ENCODE data around the gene SLC6A6. TPM values are rescaled to one million over a fixed set of nuclear protein-coding genes. Genes with fewer than 3 reads are reported as not detected.

Gene SLC6A6
- total RNA-seq, 2 donors from 2014 or later, result 43.1 to 56.5 TPM

DNA sequence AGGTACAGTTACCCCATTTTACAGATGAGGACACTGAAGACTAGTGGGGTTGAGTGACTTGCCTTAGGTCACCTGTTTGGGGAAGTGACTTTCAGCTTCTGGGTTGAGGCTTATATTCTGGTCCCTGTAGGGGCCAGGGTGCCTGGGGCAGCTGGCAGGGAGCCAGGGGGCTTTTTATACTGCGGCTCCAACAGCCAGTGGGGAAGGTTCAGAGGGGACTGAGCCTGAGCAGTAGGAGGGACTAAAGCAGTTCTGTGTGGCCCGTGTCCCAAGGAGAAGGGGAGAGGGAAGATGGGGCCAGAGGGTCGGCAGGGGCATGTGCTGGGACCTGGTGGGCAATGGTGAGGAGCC, 37.7 kb downstream of the SLC6A6 start:
- Mint-ChIP-seq H3K4me3 (no peak overlapping the region), H3K27me3 (ENCODE audit: insufficient read depth) (no peaks in the 10 kb centered on the region), H3K27ac (no peak overlapping the region), H3K4me1 (peaks cover 16% of the 10 kb centered on the region), H3K36me3 (ENCODE audit: low read depth) (peaks cover 14% of the 10 kb centered on the region), H3K9me3 (no peaks in the 10 kb centered on the region)
- 60 to 84% methylated on average over 1 to 3 of the region's 3 CpGs for WGBS, 2 experiments (ENCODE audit: insufficient coverage in 1 of 2, insufficient read length in 1 of 2)
- Histone ChIP-seq H3K36me3 (ENCODE audit: control insufficient read depth, insufficient read depth, low read length) (peaks cover 4% of the 10 kb centered on the region), H3K9me3 (ENCODE audit: control insufficient read depth, low read length) (no peaks in the 10 kb centered on the region), H3K4me3 (ENCODE audit: low read length) (no peak overlapping the region), H3K4me1 (ENCODE audit: control insufficient read depth, insufficient read depth, low read length) (no peaks in the 10 kb centered on the region), H3K27me3 (ENCODE audit: control insufficient read depth, insufficient read depth, low read length, poor library complexity, severe bottlenecking) (no peaks in the 10 kb centered on the region), H3K9ac (ENCODE audit: extremely low read depth, low read length, poor library complexity, severe bottlenecking) (no peak overlapping the region), H3K27ac (ENCODE audit: low read depth, low read length) (peak overlapping the region; percentile 76)
- TF ChIP-seq, protein P1, sequence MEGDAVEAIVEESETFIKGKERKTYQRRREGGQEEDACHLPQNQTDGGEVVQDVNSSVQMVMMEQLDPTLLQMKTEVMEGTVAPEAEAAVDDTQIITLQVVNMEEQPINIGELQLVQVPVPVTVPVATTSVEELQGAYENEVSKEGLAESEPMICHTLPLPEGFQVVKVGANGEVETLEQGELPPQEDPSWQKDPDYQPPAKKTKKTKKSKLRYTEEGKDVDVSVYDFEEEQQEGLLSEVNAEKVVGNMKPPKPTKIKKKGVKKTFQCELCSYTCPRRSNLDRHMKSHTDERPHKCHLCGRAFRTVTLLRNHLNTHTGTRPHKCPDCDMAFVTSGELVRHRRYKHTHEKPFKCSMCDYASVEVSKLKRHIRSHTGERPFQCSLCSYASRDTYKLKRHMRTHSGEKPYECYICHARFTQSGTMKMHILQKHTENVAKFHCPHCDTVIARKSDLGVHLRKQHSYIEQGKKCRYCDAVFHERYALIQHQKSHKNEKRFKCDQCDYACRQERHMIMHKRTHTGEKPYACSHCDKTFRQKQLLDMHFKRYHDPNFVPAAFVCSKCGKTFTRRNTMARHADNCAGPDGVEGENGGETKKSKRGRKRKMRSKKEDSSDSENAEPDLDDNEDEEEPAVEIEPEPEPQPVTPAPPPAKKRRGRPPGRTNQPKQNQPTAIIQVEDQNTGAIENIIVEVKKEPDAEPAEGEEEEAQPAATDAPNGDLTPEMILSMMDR (conservative IDR thresholded peaks at IDR 0.05), result no peak
- no peak for DNase-seq

DNA sequence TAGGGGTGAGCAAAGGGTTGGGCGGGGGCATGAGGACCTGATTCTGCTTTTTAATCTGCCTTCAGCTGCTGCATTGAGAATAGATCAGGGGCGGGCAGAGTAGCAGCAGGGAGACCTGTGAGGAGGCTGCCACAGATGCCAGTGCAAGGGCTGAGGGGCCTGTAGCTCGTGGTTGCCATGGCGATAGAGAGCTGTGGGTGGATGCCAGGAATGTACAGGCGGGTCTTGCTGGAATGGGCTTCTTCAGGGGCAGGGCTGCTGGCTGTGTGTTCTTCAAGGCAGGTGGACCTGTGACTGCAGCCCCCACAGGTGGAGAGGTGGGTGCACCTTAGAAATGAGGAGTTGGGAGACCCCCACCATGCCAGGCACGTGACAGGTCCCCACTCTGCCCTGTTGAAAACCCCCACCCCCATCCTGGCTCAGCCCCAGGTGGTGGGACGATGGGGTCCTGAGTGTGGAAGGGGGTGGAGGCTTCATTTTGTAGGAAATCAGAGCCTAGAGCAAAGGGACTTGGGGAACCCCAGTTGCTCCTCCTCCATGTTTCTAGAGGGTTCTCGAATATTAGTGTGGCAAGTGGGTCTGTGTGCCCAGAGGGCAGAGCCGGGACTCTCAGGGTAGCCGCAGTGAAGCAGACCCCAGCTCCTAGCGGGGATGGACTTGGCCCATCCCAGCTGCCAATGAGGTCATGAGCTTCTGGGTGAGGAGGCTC, 38.3 kb downstream of the SLC6A6 start:
- Histone ChIP-seq H3K4me3 (ENCODE audit: low read length) (no peak overlapping the region), H3K27me3 (ENCODE audit: control insufficient read depth, insufficient read depth, low read length, poor library complexity, severe bottlenecking) (no peaks in the 10 kb centered on the region), H3K9ac (ENCODE audit: extremely low read depth, low read length, poor library complexity, severe bottlenecking) (no peak overlapping the region), H3K4me1 (ENCODE audit: control insufficient read depth, insufficient read depth, low read length) (no peaks in the 10 kb centered on the region), H3K36me3 (ENCODE audit: control insufficient read depth, insufficient read depth, low read length) (peaks cover 7% of the 10 kb centered on the region), H3K9me3 (ENCODE audit: control insufficient read depth, low read length) (no peaks in the 10 kb centered on the region), H3K27ac (ENCODE audit: low read depth, low read length) (peak overlapping the region; percentile 76)
- TF ChIP-seq, protein P1 (conservative IDR thresholded peaks at IDR 0.05), result no peak
- peaks cover 11% of the 10 kb centered on the region for H3K4me1 Mint-ChIP-seq
- no peaks in the 10 kb centered on the region for H3K27me3 Mint-ChIP-seq (ENCODE audit: insufficient read depth)
- H3K36me3 Mint-ChIP-seq (ENCODE audit: low read depth), result peaks cover 19% of the 10 kb centered on the region
- no peak overlapping the region for H3K27ac Mint-ChIP-seq
- no peaks in the 10 kb centered on the region for H3K9me3 Mint-ChIP-seq
- DNase-seq, result peak; percentile 74
- WGBS, 2 experiments (ENCODE audit: insufficient coverage in 1 of 2, insufficient read length in 1 of 2), result 83 to 92% methylated on average over 5 to 11 of the region's 11 CpGs
- H3K4me3 Mint-ChIP-seq, result no peak overlapping the region

DNA sequence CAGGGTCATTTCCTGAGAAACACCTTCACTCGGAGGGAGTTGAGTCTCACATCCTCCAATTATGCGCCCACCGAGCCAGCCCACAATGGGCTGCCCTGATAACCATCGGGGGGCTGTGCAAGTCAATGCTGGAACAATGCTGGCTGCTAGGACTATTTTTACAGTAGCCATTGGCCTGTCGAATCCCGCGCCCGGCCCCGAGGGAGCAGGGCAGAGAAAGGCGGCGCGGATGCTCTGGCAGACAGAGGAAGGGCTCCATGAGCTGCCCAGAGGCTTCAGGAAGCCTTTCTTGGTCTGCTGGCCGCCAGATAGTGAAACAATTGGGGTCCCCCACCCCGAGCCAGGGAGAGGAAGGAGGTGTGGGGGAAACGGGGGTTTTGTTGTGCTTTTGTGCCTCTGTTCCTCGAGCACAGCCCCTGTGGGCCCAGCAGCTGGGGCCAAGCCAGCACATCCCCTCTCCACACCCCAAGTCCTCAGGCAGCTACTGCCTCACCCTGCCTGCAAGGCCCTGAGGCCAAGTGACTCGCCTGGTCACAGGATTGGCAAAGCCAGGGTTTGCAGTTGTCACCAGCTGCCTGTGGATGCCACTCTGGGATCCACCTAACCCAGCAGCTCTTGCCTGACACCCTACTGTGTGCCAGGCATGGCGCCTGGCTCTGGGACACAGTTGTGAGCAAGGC, 39.0 kb downstream of the SLC6A6 start:
- H3K36me3 Mint-ChIP-seq (ENCODE audit: low read depth), result peaks cover 25% of the 10 kb centered on the region
- peaks cover 13% of the 10 kb centered on the region for H3K36me3 ChIP-seq (ENCODE audit: control insufficient read depth, insufficient read depth, low read length)
- TF ChIP-seq, protein P1 (conservative IDR thresholded peaks at IDR 0.05), result no peak
- H3K27me3 ChIP-seq (ENCODE audit: control insufficient read depth, insufficient read depth, low read length, poor library complexity, severe bottlenecking), result no peaks in the 10 kb centered on the region
- H3K27me3 Mint-ChIP-seq (ENCODE audit: insufficient read depth), result no peaks in the 10 kb centered on the region
- H3K9ac ChIP-seq (ENCODE audit: extremely low read depth, low read length, poor library complexity, severe bottlenecking), result no peak overlapping the region
- no peaks in the 10 kb centered on the region for H3K9me3 Mint-ChIP-seq
- peak overlapping the region; percentile 10 for H3K27ac Mint-ChIP-seq
- H3K27ac ChIP-seq (ENCODE audit: low read depth, low read length), result peak overlapping the region; percentile 68
- H3K4me1 Mint-ChIP-seq, result peaks cover 6% of the 10 kb centered on the region
- WGBS, 2 experiments (ENCODE audit: insufficient coverage in 1 of 2, insufficient read length in 1 of 2), result 92 to 93% methylated on average over 13 to 18 of the region's 18 CpGs
- no peak overlapping the region for H3K4me3 ChIP-seq (ENCODE audit: low read length)
- H3K9me3 ChIP-seq (ENCODE audit: control insufficient read depth, low read length), result no peaks in the 10 kb centered on the region
- H3K4me1 ChIP-seq (ENCODE audit: control insufficient read depth, insufficient read depth, low read length), result no peaks in the 10 kb centered on the region
- no peak overlapping the region for H3K4me3 Mint-ChIP-seq
- no peak for DNase-seq

Measured in endodermal cell (in vitro differentiated cells).